Loucy (cell line): ENCODE data around the gene CTBP2.

ENCODE experiments used
- H2AFZ ChIP-seq: fragments of 200-600 bp; sonication (generic); 2 replicates; pipeline ENCODE4 v1.6.0; 2016; ENCODE audit warnings: antibody characterized with exemption, mild to moderate bottlenecking, low read length, moderate library complexity
- H3F3A ChIP-seq: fragments of 200-600 bp; 2 replicates; pipeline ENCODE4 v1.6.0; 2016; ENCODE audit warnings: antibody characterized with exemption, low read depth, mild to moderate bottlenecking
- H3K27me3 ChIP-seq: fragments of 200-600 bp; sonication (generic); 2 replicates; pipeline ENCODE4 v1.6.1; 2014; ENCODE audit warnings: low read length, mild to moderate bottlenecking; ENCODE audit not compliant: insufficient read depth, poor library complexity, severe bottlenecking
- H3K36me3 ChIP-seq: fragments of 200-600 bp; sonication (generic); 2 replicates; pipeline ENCODE4 v1.6.1; 2016; ENCODE audit warnings: low read length; ENCODE audit not compliant: insufficient read depth
- H3K4me1 ChIP-seq: fragments of 200-600 bp; sonication (generic); 2 replicates; pipeline ENCODE4 v1.5.1; 2014; ENCODE audit warnings: low read length, mild to moderate bottlenecking; ENCODE audit not compliant: insufficient read depth, poor library complexity, severe bottlenecking
- H3K4me2 ChIP-seq: fragments of 200-600 bp; sonication (generic); 2 replicates; pipeline ENCODE4 v1.6.0; 2014; ENCODE audit warnings: antibody characterized with exemption, low read length, low read depth, mild to moderate bottlenecking; ENCODE audit not compliant: poor library complexity, severe bottlenecking
- H3K4me3 ChIP-seq: fragments of 200-600 bp; sonication (generic); 2 replicates; pipeline ENCODE4 v1.5.1; 2014; ENCODE audit warnings: low read length, mild to moderate bottlenecking, mixed read lengths; ENCODE audit not compliant: poor library complexity, severe bottlenecking
- H3K79me2 ChIP-seq: fragments of 200-600 bp; sonication (generic); 2 replicates; pipeline ENCODE4 v1.6.1; 2014; ENCODE audit warnings: low read length; ENCODE audit not compliant: insufficient read depth
- H3K9ac ChIP-seq: fragments of 200-600 bp; sonication (generic); 2 replicates; pipeline ENCODE4 v1.6.0; 2014; ENCODE audit warnings: mild to moderate bottlenecking, low read depth, low read length, moderate library complexity; ENCODE audit not compliant: poor library complexity, severe bottlenecking
- H3K9me2 ChIP-seq: fragments of 200-600 bp; sonication (generic); replicated peaks from 2 replicates; pipeline ENCODE4 v1.6.1; 2016; ENCODE audit warnings: low read depth, low read length, mixed read lengths
- H3K9me3 ChIP-seq: fragments of 200-600 bp; sonication (generic); 2 replicates; pipeline ENCODE4 v1.6.1; 2014; ENCODE audit warnings: mild to moderate bottlenecking, antibody characterized with exemption, low read length, low read depth; ENCODE audit not compliant: insufficient read depth
- H4K20me1 ChIP-seq: fragments of 200-600 bp; sonication (generic); 2 replicates; pipeline ENCODE4 v1.6.0; 2014; ENCODE audit warnings: antibody characterized with exemption, low read length, mild to moderate bottlenecking; ENCODE audit not compliant: insufficient read depth, poor library complexity, severe bottlenecking
- CTCF ChIP-seq: fragments of 200-600 bp; sonication (generic); conservative IDR thresholded peaks from 2 replicates; pipeline ENCODE4 v1.5.1; 2014; ENCODE audit warnings: mild to moderate bottlenecking, antibody characterized with exemption, low read length
- EZH2phosphoT487 ChIP-seq: fragments of 200-600 bp; IDR thresholded peaks from 2 replicates; pipeline ENCODE4 v1.6.1; 2018; ENCODE audit warnings: antibody characterized with exemption, mild to moderate bottlenecking, moderate library complexity, borderline replicate concordance

CTBP2 gene

GRCh38 chr10:125166658-125167057, 6.3 kb upstream of the CTBP2 start:
- no peaks in the 10 kb centered on the region for H3K36me3 ChIP-seq
- no peak overlapping the region for H3K9ac ChIP-seq
- H3F3A ChIP-seq: no peaks in the 10 kb centered on the region
- H4K20me1 ChIP-seq: no peaks in the 10 kb centered on the region
- H3K4me1 ChIP-seq: no peaks in the 10 kb centered on the region
- no peak overlapping the region for H2AFZ ChIP-seq
- H3K27me3 ChIP-seq: no peaks in the 10 kb centered on the region
- no peaks in the 10 kb centered on the region for H3K9me2 ChIP-seq
- no peak for TF ChIP-seq CTCF
- no peak for TF ChIP-seq EZH2phosphoT487
- no peaks in the 10 kb centered on the region for H3K79me2 ChIP-seq
- no peak overlapping the region for H3K4me2 ChIP-seq
- H3K4me3 ChIP-seq: no peak overlapping the region
- no peaks in the 10 kb centered on the region for H3K9me3 ChIP-seq

GRCh38 chr10:125165584-125166573, 5.5 kb upstream of the CTBP2 start:
- Histone ChIP-seq H3K79me2 (no peaks in the 10 kb centered on the region), H2AFZ (no peak overlapping the region), H3K4me1 (no peaks in the 10 kb centered on the region), H3K27me3 (no peaks in the 10 kb centered on the region), H3F3A (no peaks in the 10 kb centered on the region), H4K20me1 (no peaks in the 10 kb centered on the region), H3K9me3 (no peaks in the 10 kb centered on the region), H3K9me2 (no peaks in the 10 kb centered on the region), H3K9ac (no peak overlapping the region), H3K4me2 (no peak overlapping the region), H3K36me3 (no peaks in the 10 kb centered on the region), H3K4me3 (no peak overlapping the region)
- TF ChIP-seq EZH2phosphoT487 (no peak), CTCF (no peak)

- no peak overlapping the region for H2AFZ ChIP-seq
- no peaks in the 10 kb centered on the region for H4K20me1 ChIP-seq
- no peaks in the 10 kb centered on the region for H3K9me2 ChIP-seq
- H3F3A ChIP-seq: no peaks in the 10 kb centered on the region
- TF ChIP-seq CTCF (no peak), EZH2phosphoT487 (no peak)
- H3K4me1 ChIP-seq: no peaks in the 10 kb centered on the region
- no peaks in the 10 kb centered on the region for H3K36me3 ChIP-seq
- no peak overlapping the region for H3K9ac ChIP-seq
- H3K79me2 ChIP-seq: no peaks in the 10 kb centered on the region
- H3K4me2 ChIP-seq: no peak overlapping the region
- H3K4me3 ChIP-seq: no peak overlapping the region
- H3K27me3 ChIP-seq: no peaks in the 10 kb centered on the region
- H3K9me3 ChIP-seq: no peaks in the 10 kb centered on the region
Observed at GRCh38 chr10:125164421-125164820, 4.1 kb upstream of the CTBP2 start.
